ENCODE data around the gene NXPH3. TPM values are rescaled to one million over a fixed set of nuclear protein-coding genes. Genes with fewer than 3 reads are reported as not detected.

Gene NXPH3
- total and polyA plus RNA-seq, 9 of the 15 experiments (the other 6 are each of a cell fraction or from before 2014, with no cell fraction given), result 0.04 to 0.27 (median 0.07) TPM; not detected in 2

DNA sequence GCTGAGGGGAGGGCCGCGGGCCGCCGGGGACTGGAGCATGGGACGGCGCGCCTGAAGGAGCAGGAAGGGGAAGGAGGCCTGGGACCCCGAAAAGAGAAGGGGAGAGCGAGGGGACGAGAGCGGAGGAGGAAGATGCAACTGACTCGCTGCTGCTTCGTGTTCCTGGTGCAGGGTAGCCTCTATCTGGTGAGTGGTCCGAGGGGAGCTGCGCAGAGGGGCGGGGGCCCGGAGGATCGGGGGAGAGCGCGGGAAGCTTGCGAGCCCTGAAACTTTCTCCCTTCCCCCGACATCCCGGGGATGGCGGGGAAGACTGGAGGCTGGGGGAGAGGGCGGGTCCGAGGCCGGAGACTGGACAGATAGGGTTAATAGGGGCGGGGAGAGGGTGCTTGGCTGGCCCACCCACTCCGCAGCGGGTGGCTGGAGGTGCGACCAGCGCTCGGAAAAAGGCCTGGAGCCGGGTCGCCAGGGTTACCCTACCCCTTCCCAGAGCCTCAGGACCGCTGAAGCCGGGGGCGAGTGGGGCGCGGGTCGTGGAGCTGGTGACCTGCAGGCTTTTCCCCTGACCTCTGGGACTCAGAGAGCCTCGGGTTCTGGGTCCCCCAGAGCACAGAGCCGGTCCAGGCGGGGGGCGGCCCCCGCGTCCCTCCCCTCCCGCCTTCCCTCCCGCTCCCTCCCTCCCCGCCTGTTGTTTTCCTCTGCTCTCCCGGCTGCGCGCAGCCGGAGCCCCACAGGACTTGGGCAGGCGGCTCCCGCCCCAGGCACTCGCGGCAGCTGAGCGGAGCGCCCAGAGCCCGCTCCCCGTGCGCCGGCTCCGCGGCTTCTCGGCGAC, 631 bp downstream of the NXPH3 start (continued):
- TF ChIP-seq, protein P1, sequence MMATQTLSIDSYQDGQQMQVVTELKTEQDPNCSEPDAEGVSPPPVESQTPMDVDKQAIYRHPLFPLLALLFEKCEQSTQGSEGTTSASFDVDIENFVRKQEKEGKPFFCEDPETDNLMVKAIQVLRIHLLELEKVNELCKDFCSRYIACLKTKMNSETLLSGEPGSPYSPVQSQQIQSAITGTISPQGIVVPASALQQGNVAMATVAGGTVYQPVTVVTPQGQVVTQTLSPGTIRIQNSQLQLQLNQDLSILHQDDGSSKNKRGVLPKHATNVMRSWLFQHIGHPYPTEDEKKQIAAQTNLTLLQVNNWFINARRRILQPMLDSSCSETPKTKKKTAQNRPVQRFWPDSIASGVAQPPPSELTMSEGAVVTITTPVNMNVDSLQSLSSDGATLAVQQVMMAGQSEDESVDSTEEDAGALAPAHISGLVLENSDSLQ (IDR thresholded peaks at IDR 0.05), result no peak
- TF ChIP-seq SP1 (CRISPR knock-in tag; IDR thresholded peaks at IDR 0.05) (peak; percentile 22; the same call in 1 of the 2 replicates), ZFX (CRISPR knock-in tag; IDR thresholded peaks at IDR 0.05) (0 out of 2 replicates have a peak, but pooled peaks have one; percentile 35), PHF8 (IDR thresholded peaks at IDR 0.05; ENCODE audit: borderline replicate concordance, low read length) (peak; percentile 7; the same call in 1 of the 2 replicates), RBFOX2 (IDR thresholded peaks at IDR 0.05; ENCODE audit: low read depth, low read length) (0 out of 2 replicates have a peak, but pooled peaks have one; percentile 14), C11orf30 (IDR thresholded peaks at IDR 0.05; ENCODE audit: low read depth) (no peak), PCBP1 (IDR thresholded peaks at IDR 0.05; ENCODE audit: low read depth, low read length, poor library complexity, severe bottlenecking) (peak; percentile 73), RB1 (IDR thresholded peaks at IDR 0.05; ENCODE audit: low read depth) (0 out of 2 replicates have a peak, but pooled peaks have one; percentile 6), GATAD2A (IDR thresholded peaks at IDR 0.05) (no peak), HDAC1 (IDR thresholded peaks at IDR 0.05) (peak in 1 of 2 experiments; percentile 12; a peak in 1 of 4 replicates), ZFP36 (IDR thresholded peaks at IDR 0.05; ENCODE audit: low read depth, low read length, partially characterized antibody) (no peak), ZNF23 (CRISPR knock-in tag; IDR thresholded peaks at IDR 0.05) (no peak)
- TF ChIP-seq, protein P2, sequence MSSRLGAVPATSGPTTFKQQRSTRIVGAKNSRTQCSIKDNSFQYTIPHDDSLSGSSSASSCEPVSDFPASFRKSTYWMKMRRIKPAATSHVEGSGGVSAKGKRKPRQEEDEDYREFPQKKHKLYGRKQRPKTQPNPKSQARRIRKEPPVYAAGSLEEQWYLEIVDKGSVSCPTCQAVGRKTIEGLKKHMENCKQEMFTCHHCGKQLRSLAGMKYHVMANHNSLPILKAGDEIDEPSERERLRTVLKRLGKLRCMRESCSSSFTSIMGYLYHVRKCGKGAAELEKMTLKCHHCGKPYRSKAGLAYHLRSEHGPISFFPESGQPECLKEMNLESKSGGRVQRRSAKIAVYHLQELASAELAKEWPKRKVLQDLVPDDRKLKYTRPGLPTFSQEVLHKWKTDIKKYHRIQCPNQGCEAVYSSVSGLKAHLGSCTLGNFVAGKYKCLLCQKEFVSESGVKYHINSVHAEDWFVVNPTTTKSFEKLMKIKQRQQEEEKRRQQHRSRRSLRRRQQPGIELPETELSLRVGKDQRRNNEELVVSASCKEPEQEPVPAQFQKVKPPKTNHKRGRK (tag; IDR thresholded peaks at IDR 0.05), result peak; percentile 34; the same call in 1 of the 2 replicates
- TF ChIP-seq, protein P3, sequence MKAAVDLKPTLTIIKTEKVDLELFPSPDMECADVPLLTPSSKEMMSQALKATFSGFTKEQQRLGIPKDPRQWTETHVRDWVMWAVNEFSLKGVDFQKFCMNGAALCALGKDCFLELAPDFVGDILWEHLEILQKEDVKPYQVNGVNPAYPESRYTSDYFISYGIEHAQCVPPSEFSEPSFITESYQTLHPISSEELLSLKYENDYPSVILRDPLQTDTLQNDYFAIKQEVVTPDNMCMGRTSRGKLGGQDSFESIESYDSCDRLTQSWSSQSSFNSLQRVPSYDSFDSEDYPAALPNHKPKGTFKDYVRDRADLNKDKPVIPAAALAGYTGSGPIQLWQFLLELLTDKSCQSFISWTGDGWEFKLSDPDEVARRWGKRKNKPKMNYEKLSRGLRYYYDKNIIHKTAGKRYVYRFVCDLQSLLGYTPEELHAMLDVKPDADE (conservative IDR thresholded peaks at IDR 0.05; ENCODE audit: control insufficient read depth, low read depth, low read length), result 0 out of 2 replicates have a peak, but pooled peaks have one; percentile 8
- TF ChIP-seq, protein P4, sequence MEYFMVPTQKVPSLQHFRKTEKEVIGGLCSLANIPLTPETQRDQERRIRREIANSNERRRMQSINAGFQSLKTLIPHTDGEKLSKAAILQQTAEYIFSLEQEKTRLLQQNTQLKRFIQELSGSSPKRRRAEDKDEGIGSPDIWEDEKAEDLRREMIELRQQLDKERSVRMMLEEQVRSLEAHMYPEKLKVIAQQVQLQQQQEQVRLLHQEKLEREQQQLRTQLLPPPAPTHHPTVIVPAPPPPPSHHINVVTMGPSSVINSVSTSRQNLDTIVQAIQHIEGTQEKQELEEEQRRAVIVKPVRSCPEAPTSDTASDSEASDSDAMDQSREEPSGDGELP (CRISPR knock-in tag; IDR thresholded peaks at IDR 0.05; ENCODE audit: borderline replicate concordance), result peak; percentile 9; the same call in 1 of the 2 replicates
- TF ChIP-seq, protein P5, sequence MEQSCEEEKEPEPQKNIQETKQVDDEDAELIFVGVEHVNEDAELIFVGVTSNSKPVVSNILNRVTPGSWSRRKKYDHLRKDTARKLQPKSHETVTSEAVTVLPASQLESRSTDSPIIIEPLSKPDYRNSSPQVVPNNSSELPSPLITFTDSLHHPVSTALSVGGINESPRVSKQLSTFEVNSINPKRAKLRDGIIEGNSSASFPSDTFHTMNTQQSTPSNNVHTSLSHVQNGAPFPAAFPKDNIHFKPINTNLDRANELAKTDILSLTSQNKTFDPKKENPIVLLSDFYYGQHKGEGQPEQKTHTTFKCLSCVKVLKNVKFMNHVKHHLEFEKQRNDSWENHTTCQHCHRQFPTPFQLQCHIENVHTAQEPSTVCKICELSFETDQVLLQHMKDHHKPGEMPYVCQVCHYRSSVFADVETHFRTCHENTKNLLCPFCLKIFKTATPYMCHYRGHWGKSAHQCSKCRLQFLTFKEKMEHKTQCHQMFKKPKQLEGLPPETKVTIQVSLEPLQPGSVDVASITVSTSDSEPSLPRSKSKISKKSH (CRISPR knock-in tag; IDR thresholded peaks at IDR 0.05), result no peak

Data from K562 (cell line).